ENCODE data around the gene ZMYND8.
"Not testable (repeated sequence)": the region's sequence is repeated elsewhere in the genome, so short reads cannot be mapped to it uniquely, and the experiment has no call there.

Gene ZMYND8

GRCh38 chr20:47188540-47188939, 168.0 kb downstream of the ZMYND8 start:
- no peak overlapping the region for H3K27ac ChIP-seq
- TF ChIP-seq ZFX (IDR thresholded peaks at IDR 0.05) = no peak
- no peak for TF ChIP-seq CTCF (conservative IDR thresholded peaks at IDR 0.05)

- no peak overlapping the region for H3K27ac ChIP-seq
- TF ChIP-seq ZFX (IDR thresholded peaks at IDR 0.05) = no peak
- TF ChIP-seq CTCF (conservative IDR thresholded peaks at IDR 0.05) = no peak
Measured at GRCh38 chr20:47187450-47188195, 168.9 kb downstream of the ZMYND8 start.

- no peak for TF ChIP-seq CTCF (conservative IDR thresholded peaks at IDR 0.05)
- TF ChIP-seq ZFX (IDR thresholded peaks at IDR 0.05) = no peak
- no peak overlapping the region for H3K27ac ChIP-seq
Measured at GRCh38 chr20:47183367-47183766, 173.1 kb downstream of the ZMYND8 start.

GRCh38 chr20:47181056-47181862, 175.2 kb downstream of the ZMYND8 start:
- no peak for TF ChIP-seq ZFX (IDR thresholded peaks at IDR 0.05)
- no peak for TF ChIP-seq CTCF (conservative IDR thresholded peaks at IDR 0.05)

GRCh38 chr20:47179267-47179666, 177.2 kb downstream of the ZMYND8 start:
- no peak for TF ChIP-seq CTCF (conservative IDR thresholded peaks at IDR 0.05)
- no peak for TF ChIP-seq ZFX (IDR thresholded peaks at IDR 0.05)
- no peak overlapping the region for H3K27ac ChIP-seq

More at GRCh38 chr20:47181056-47181862, 175.2 kb downstream of the ZMYND8 start:
- H3K27ac ChIP-seq = no peak overlapping the region

GRCh38 chr20:47178851-47179250, 177.6 kb downstream of the ZMYND8 start:
- no peak for TF ChIP-seq CTCF (conservative IDR thresholded peaks at IDR 0.05)
- TF ChIP-seq ZFX (IDR thresholded peaks at IDR 0.05) = no peak
- no peak overlapping the region for H3K27ac ChIP-seq

- no peak overlapping the region for H3K27ac ChIP-seq
- no peak for TF ChIP-seq ZFX (IDR thresholded peaks at IDR 0.05)
- no peak for TF ChIP-seq CTCF (conservative IDR thresholded peaks at IDR 0.05)
Measured at GRCh38 chr20:47178277-47178676, 178.2 kb downstream of the ZMYND8 start.

- H3K27ac ChIP-seq = not testable (repeated sequence)
Measured at GRCh38 chr20:47176217-47176616, 180.3 kb downstream of the ZMYND8 start.
